ENCODE measurements around the gene SLC22A1.

The SLC22A1 gene

DNA sequence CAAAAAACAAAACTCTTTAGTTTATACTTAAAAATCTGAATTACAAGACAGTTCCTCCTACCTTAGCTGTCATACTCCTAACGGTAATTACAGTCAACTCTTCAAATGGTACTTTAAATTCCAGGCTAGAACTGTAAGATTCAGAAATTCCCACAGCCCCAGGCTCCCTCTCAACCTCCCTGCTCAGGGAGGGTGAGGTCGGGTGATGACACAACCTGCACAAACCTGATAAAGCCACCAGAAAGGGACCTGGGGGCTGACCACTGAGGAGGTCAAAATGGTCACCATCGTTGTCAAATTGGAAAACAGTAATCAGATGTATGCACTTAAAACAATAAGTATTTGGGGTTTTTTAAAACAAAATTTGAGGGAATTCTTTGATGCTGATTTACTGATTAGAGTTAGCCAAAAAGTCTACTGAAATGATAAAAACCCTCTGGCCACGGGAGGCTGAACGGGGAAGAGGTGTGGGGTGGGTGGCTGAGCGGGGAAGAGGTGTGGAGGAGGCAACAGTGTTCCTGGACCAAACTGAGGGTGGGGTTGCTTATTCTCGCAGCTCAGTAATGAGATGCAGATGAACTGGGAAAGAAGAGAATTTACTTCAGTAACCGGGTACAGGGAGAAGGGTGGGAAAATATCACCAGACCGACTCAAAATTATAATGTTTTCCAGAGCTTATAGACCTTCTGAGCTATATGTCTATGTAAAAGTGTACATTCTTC lies 52.4 kb downstream of the SLC22A1 start:
- no peak for DNase-seq (ENCODE audit: extremely low read depth, low read depth)
- TF ChIP-seq, protein P1, sequence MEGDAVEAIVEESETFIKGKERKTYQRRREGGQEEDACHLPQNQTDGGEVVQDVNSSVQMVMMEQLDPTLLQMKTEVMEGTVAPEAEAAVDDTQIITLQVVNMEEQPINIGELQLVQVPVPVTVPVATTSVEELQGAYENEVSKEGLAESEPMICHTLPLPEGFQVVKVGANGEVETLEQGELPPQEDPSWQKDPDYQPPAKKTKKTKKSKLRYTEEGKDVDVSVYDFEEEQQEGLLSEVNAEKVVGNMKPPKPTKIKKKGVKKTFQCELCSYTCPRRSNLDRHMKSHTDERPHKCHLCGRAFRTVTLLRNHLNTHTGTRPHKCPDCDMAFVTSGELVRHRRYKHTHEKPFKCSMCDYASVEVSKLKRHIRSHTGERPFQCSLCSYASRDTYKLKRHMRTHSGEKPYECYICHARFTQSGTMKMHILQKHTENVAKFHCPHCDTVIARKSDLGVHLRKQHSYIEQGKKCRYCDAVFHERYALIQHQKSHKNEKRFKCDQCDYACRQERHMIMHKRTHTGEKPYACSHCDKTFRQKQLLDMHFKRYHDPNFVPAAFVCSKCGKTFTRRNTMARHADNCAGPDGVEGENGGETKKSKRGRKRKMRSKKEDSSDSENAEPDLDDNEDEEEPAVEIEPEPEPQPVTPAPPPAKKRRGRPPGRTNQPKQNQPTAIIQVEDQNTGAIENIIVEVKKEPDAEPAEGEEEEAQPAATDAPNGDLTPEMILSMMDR (IDR thresholded peaks at IDR 0.05; ENCODE audit: low read depth, low read length) = no peak

DNA sequence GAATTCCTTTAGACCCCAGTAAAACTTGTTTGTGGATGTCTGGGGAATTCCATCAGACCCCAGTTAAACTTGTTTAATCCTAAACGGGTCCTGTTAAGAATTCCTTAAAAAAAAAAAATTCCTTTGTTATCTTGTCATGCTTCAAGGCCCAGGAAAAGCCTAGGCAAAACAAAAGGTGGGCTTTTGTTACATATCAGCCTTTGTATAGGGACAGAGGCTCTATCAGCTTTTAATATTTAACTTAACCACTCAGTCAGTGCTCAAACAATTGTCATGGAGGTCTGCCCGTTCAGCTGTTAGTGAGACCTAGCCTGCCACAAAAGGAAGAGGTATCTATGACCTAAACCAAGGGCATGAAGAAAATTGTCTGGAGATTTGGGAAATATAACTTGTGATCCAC lies 53.1 kb downstream of the SLC22A1 start:
- DNase-seq (ENCODE audit: extremely low read depth, low read depth) = no peak
- TF ChIP-seq, protein P1 (IDR thresholded peaks at IDR 0.05; ENCODE audit: low read depth, low read length) = no peak

DNA sequence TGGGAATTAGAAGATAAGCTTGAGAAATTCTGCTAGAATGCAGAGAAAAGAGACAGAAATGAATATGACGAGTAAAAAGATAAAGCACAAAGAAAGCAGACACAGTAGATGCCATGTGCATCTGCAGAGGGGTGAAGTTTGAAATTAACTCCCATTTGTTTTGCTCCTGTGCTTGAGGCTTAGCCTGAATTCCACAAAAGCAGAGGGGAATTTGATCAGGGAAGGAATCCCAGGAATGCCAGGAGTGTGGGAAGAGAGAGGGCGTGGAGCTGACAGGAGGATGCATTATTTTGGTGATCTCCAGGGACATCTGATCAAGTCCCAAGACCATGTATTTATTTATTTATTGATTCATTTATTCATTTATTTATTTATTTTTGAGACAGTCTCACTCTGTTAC lies 55.6 kb downstream of the SLC22A1 start:
- DNase-seq (ENCODE audit: extremely low read depth, low read depth) = no peak
- TF ChIP-seq, protein P1 (IDR thresholded peaks at IDR 0.05; ENCODE audit: low read depth, low read length) = no peak

DNA sequence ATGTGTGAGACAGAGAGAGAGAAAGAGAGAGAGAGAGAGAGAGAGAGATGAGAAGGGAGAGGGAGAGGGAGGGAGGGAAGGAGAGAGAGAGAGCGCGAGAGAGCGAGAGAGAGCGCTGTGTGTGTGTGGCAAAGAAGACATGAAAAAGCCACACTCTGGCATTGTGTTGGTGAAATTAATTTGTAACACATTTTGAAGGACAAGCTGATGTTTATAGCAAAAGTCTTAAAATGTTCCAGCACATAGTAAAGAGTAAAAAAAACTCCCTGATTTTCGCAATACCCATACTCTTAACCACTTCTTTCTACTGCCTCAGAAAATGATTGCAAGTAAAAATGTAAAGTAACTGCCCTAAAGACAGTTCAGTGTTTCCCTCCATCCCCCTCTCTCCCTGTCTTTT lies 56.7 kb downstream of the SLC22A1 start:
- TF ChIP-seq, protein P1 (IDR thresholded peaks at IDR 0.05; ENCODE audit: low read depth, low read length) = no peak
- no peak for DNase-seq (ENCODE audit: extremely low read depth, low read depth)

DNA sequence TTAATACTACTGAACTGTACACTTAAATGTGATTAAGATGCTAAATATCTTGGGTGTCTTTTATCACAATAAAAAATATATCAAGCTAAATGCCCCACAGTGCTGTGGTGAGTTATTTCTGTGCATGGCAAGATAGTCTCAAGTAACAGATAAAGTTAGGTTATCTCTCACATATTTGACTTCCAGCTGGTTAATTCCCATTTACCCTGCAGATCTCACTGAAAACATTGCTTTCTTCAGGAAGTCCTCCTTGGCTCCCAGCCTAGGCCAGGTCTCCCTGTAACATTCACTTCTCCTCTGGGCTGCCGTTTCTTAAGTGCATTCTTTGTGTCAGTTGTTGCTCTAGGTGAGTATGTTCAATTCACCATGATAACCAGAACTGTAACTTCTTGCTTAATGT lies 59.1 kb downstream of the SLC22A1 start:
- TF ChIP-seq, protein P1 (IDR thresholded peaks at IDR 0.05; ENCODE audit: low read depth, low read length) = no peak
- no peak for DNase-seq (ENCODE audit: extremely low read depth, low read depth)

DNA sequence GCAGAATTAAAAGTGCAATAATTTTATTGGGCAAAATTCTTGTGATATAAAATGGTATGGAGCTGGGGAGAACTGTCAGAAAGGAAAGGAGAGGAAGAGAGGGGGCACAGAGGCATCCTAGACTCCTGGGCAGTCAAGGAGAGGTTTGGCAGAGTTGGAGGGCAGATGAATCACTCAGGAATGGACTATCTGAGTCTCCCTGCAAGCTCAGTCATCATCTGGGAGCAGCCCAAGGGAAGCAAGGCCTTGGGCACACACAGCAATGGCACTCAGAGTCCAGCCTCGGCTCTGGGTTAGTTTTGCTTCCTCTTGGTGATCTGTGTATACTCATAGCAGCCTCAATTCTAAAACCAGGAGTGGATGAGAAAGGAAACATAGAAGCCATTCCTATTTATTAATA lies 67.2 kb downstream of the SLC22A1 start:
- DNase-seq (ENCODE audit: extremely low read depth, low read depth) = no peak
- TF ChIP-seq, protein P1 (IDR thresholded peaks at IDR 0.05; ENCODE audit: low read depth, low read length) = no peak

DNA sequence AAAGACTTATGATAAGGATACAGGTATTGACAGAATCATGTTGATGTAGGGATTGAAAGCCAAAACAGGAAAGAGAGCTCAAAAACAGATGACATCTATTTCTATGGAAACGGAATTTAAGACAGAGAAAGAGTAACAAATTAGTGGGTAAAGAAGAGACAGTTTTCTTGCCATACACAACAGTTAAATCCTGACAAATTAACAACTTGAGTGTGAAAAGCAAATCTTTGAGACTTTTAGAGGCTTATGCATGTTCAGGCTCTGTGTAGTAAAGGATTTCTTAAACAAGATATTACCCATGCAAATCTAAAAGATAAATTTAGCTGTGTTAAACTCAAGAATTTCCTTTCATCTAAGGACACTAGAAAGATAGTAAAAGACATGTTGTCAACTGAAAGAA lies 68.5 kb downstream of the SLC22A1 start:
- TF ChIP-seq, protein P1 (IDR thresholded peaks at IDR 0.05; ENCODE audit: low read depth, low read length) = no peak
- no peak for DNase-seq (ENCODE audit: extremely low read depth, low read depth)
